Adrenal gland (tissue), 12 donors: ENCODE measurements around the gene TTC23L. TPM values are rescaled to one million over a fixed set of nuclear protein-coding genes. Genes with fewer than 3 reads are reported as not detected.
A peak's percentile ranks its signal among the peaks of the same experiment; 100 is the strongest.
"Not testable (repeated sequence)": the region's sequence is repeated elsewhere in the genome, so short reads cannot be mapped to it uniquely, and the experiment has no call there.

Experiments used
- DNase-seq, 7 donors: peaks; one replicate each; pipeline ENCODE4 v3.0.0-alpha.2; 2019 to 2020
- H3K27ac ChIP-seq, 5 donors: fragments of 200-600 bp; sonication (generic) in 4 of 5; 1 replicate in 3 of 5; 2 replicates in 2 of 5; pipeline versions ENCODE4 v1.5.1 to v1.8.0; 2016 to 2020; ENCODE audit warnings: mild to moderate bottlenecking in 1 of 5
- H3K27me3 ChIP-seq: fragments of 200-600 bp; 2 replicates; pipeline ENCODE4 v1.8.0; 2021
- H3K36me3 ChIP-seq, 2 donors: fragments of 200-600 bp; replicated peaks in 1 of 2; 1 replicate in 1 of 2; 2 replicates in 1 of 2; pipeline versions ENCODE4 v1.5.1 to v1.8.0; 2018 to 2022
- H3K4me1 ChIP-seq, 2 donors: fragments of 200-600 bp; replicated peaks in 1 of 2; 1 replicate in 1 of 2; 2 replicates in 1 of 2; pipeline versions ENCODE4 v1.5.1 to v1.8.0; 2018 to 2021
- H3K4me3 ChIP-seq, 4 donors: fragments of 200-600 bp; sonication (generic) in 3 of 4; one replicate each; pipeline ENCODE4 v1.5.1; 2016 to 2018
- H3K9me3 ChIP-seq, 3 donors: fragments of 200-600 bp; sonication (generic) in 1 of 3; replicated peaks in 1 of 3; 1 replicate in 2 of 3; 2 replicates in 1 of 3; pipeline versions ENCODE4 v1.5.1 to v1.8.0; 2016 to 2021
- CTCF ChIP-seq, 6 experiments: fragments of 450-650 bp in 4 of 6; fragments of 200-600 bp in 2 of 6; sonication (generic) in 1 of 6; IDR thresholded peaks; 1 replicate in 5 of 6; 2 replicates in 1 of 6; pipeline versions ENCODE4 v1.5.1 to v1.8.0; 2016 to 2021; ENCODE audit warnings: antibody characterized with exemption in 6 of 6, mild to moderate bottlenecking in 2 of 6, moderate library complexity in 1 of 6
- POLR2A ChIP-seq, 2 donors: fragments of 450-650 bp; IDR thresholded peaks; one replicate each; pipeline ENCODE4 v1.6.1; 2017; ENCODE audit warnings: antibody characterized with exemption in 2 of 2, mild to moderate bottlenecking in 2 of 2, moderate library complexity in 1 of 2
- WGBS, 4 donors: extraction: QIAGEN DNeasy Blood & Tissue Kit in 2 of 4; methylation state at CpG; one replicate each; pipeline versions ENCODE4 v1.1.5 to v1.1.7; 2013 to 2017; 5-methylcytosine and 5-hydroxymethylcytosine counted together
- intact Hi-C, 2 donors: fragments of 100-400 bp; cut with DNase I; formaldehyde crosslinking; loops; one replicate each; pipeline versions ENCODE4 v1.14.1 to v1.15.0; 2022 to 2023
- polyA plus RNA-seq, 3 donors: library from polyadenylated mRNA; stranded (reverse); fragments of 200-250 nt in 2 of 3; fragments of 350-450 nt in 1 of 3; fragmentation: Illumina TruSeq in 1 of 3; extraction: RNeasy Lipid Tissue Mini Kit (QIAGEN cat#74804) in 1 of 3; gene quantifications; one replicate each; pipeline ENCODE4 v1.2.3, GENCODE V29; 2013 to 2014
- total RNA-seq, 9 donors: library from RNA; depleted of rRNA in 4 of 9; stranded (reverse); fragments of >200 nt in 4 of 9; fragments of 120-200 nt in 1 of 9; fragmentation: NEBNext Ultra II Directional in 1 of 9; extraction: Animal tissue kit (Norgen Biotek cat#: 25700) in 1 of 9; gene quantifications; one replicate each; pipeline versions ENCODE4 v1.1.0 to v1.2.4, GENCODE V29; 2013 to 2023
- donor health status: healthy with polysubstance abuse.
- donor health status: Bipolar disorder and iron deficiency.
- donor health status: DM: yes; HTN: yes; CAD: no.
- donor health status: DM: no; HTN: no; CAD: no.
- donor health status: DM: no; HTN: no; CAD: no.
- donor health status: DM: yes; HTN: yes; CAD: no.

The TTC23L gene
- total and polyA plus RNA-seq, 12 donors: 0.40 to 4.8 (median 2.9) TPM; not detected in 2

GRCh38 chr5:34827588-34828506 is 11.1 kb upstream of the TTC23L start:
- TF ChIP-seq CTCF (IDR thresholded peaks at IDR 0.05) (no peak), POLR2A (IDR thresholded peaks at IDR 0.05) (no peak)
- Histone ChIP-seq H3K36me3 (peaks cover 0 to 24% of the 10 kb centered on the region in 2 donors), H3K9me3 (no peaks in the 10 kb centered on the region), H3K4me1 (no peaks in the 10 kb centered on the region), H3K4me3 (no peak overlapping the region), H3K27ac (no peak overlapping the region), H3K27me3 (no peaks in the 10 kb centered on the region)
- no peak for DNase-seq
- WGBS, 4 donors: 90 to 96% (median 92%) methylated on average over 6 of the region's 6 CpGs
- intact Hi-C loops: no loop called here

- H3K36me3 ChIP-seq: peaks cover 0 to 19% of the 10 kb centered on the region in 2 donors
- intact Hi-C loops: not testable (repeated sequence)
Observed at GRCh38 chr5:34830827-34831226, 8.1 kb upstream of the TTC23L start.

GRCh38 chr5:34831303-34831702 is 7.7 kb upstream of the TTC23L start:
- Histone ChIP-seq H3K36me3 (peaks cover 0 to 19% of the 10 kb centered on the region in 2 donors), H3K27ac (no peak overlapping the region), H3K4me1 (no peaks in the 10 kb centered on the region), H3K27me3 (no peaks in the 10 kb centered on the region), H3K4me3 (no peak overlapping the region), H3K9me3 (no peaks in the 10 kb centered on the region)
- TF ChIP-seq POLR2A (IDR thresholded peaks at IDR 0.05) (no peak), CTCF (IDR thresholded peaks at IDR 0.05) (no peak)
- intact Hi-C loops: no loop called here
- DNase-seq: no peak

More at GRCh38 chr5:34830827-34831226, 8.1 kb upstream of the TTC23L start:
- H3K4me3 ChIP-seq, DNase-seq, H3K9me3 ChIP-seq, H3K27me3 ChIP-seq, H3K4me1 ChIP-seq: not testable (repeated sequence)
- peak overlapping the region in 1 of 5 donors; percentile 16 for H3K27ac ChIP-seq
- WGBS, 4 donors: 65 to 89% (median 82%) methylated on average over 7 of the region's 7 CpGs

GRCh38 chr5:34832568-34832967 is 6.4 kb upstream of the TTC23L start:
- H3K4me3 ChIP-seq: no peak overlapping the region
- H3K27ac ChIP-seq: no peak overlapping the region
- intact Hi-C loops: no loop called here
- H3K4me1 ChIP-seq: no peaks in the 10 kb centered on the region
- DNase-seq: no peak
- peaks cover 0 to 11% of the 10 kb centered on the region in 2 donors for H3K36me3 ChIP-seq
- TF ChIP-seq CTCF (IDR thresholded peaks at IDR 0.05): no peak
- no peak for TF ChIP-seq POLR2A (IDR thresholded peaks at IDR 0.05)
- WGBS, 4 donors: 89 to 94% (median 91%) methylated on average over 5 of the region's 5 CpGs
- no peaks in the 10 kb centered on the region for H3K27me3 ChIP-seq
- no peaks in the 10 kb centered on the region for H3K9me3 ChIP-seq
